SU-DHL-6 (cell line): ENCODE data around the gene TRMT6.

ENCODE experiments used
- CTCF ChIP-seq: fragments of 200-600 bp; sonication (generic); IDR thresholded peaks from one replicate; pipeline ENCODE4 v1.5.1; 2017; ENCODE audit warnings: antibody characterized with exemption, mild to moderate bottlenecking, low read length, moderate library complexity; ENCODE audit not compliant: insufficient read depth, poor library complexity, severe bottlenecking
- EZH2phosphoT487 ChIP-seq: fragments of 200-600 bp; sonication (generic), shearing (Covaris generic); conservative IDR thresholded peaks from 2 replicates; pipeline ENCODE4 v1.6.1; 2018; ENCODE audit warnings: mild to moderate bottlenecking, antibody characterized with exemption, low read length, moderate library complexity, mixed read lengths

DNA sequence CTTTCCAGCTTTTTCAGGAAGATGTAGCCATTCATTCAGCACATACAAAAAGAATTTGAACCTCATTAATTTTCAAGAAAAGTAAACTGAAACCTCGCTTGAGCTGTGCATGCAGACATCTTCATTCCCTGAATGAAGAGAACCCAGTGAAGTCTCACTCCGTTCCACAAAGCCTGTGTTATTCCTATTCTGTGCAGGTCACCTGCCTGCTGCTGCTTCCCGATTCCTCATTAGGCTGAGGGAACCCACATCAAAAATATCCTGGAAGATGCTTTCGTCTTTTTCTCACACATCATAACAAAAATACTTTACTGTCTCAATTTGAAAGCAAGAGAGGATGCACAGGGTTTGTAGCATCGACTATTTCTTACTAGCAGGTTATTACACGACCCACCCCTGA is 40.1 kb downstream of the TRMT6 start:
- TF ChIP-seq CTCF (no peak), EZH2phosphoT487 (no peak)
